GM23338 (cell line): Measurements from ENCODE around the gene RFX3. TPM values are rescaled to one million over a fixed set of nuclear protein-coding genes. Genes with fewer than 3 reads are reported as not detected.

ENCODE experiments used
- ATAC-seq: fragments of 200-7000 bp; cut with Tn5 transposase; 3 replicates; pipeline ENCODE4 v1.9.1; 2020
- DNase-seq: peaks from one replicate; pipeline ENCODE4 v3.0.0-alpha.2; 2015; ENCODE audit warnings: low spot score
- H2AFZ ChIP-seq: fragments of 200-600 bp; sonication (generic); 2 replicates; pipeline ENCODE4 v1.8.0; 2016; ENCODE audit warnings: antibody characterized with exemption, mild to moderate bottlenecking, moderate library complexity
- H3F3A ChIP-seq: fragments of 200-600 bp; sonication (generic); replicated peaks from 2 replicates; pipeline ENCODE4 v1.8.0; 2017; ENCODE audit warnings: antibody characterized with exemption, mixed run types, low read depth
- H3K27ac ChIP-seq: fragments of 200-600 bp; sonication (generic); 2 replicates; pipeline ENCODE4 v1.6.1; 2016; ENCODE audit warnings: low read depth
- H3K27me3 ChIP-seq: fragments of 200-600 bp; sonication (generic); 2 replicates; pipeline ENCODE4 v1.8.0; 2016; ENCODE audit warnings: mild to moderate bottlenecking, mixed run types, moderate library complexity; ENCODE audit not compliant: insufficient read depth
- H3K36me3 ChIP-seq: fragments of 200-600 bp; sonication (generic); 2 replicates; pipeline ENCODE4 v1.8.0; 2016; ENCODE audit warnings: mild to moderate bottlenecking; ENCODE audit not compliant: insufficient read depth
- H3K4me1 ChIP-seq: fragments of 200-600 bp; sonication (generic); 2 replicates; pipeline ENCODE4 v1.8.0; 2016; ENCODE audit warnings: mild to moderate bottlenecking, moderate library complexity; ENCODE audit not compliant: insufficient read depth
- H3K4me2 ChIP-seq: fragments of 200-600 bp; sonication (generic); 2 replicates; pipeline ENCODE4 v1.7.1; 2017; ENCODE audit warnings: mixed run types
- H3K4me3 ChIP-seq: fragments of 200-600 bp; sonication (generic); 2 replicates; pipeline ENCODE4 v1.6.1; 2016; ENCODE audit warnings: mixed run types
- H3K79me2 ChIP-seq: fragments of 200-600 bp; sonication (generic); replicated peaks from 2 replicates; pipeline ENCODE4 v1.8.0; 2017; ENCODE audit warnings: mild to moderate bottlenecking; ENCODE audit not compliant: insufficient read depth
- H3K9me2 ChIP-seq: fragments of 200-600 bp; sonication (generic); 2 replicates; pipeline ENCODE4 v1.8.0; 2017; ENCODE audit not compliant: insufficient read depth
- H4K20me1 ChIP-seq: fragments of 200-600 bp; sonication (generic); replicated peaks from 2 replicates; pipeline ENCODE4 v1.8.0; 2017; ENCODE audit warnings: mild to moderate bottlenecking; ENCODE audit not compliant: insufficient read depth
- H3K27ac Mint-ChIP-seq: 2 replicates; pipeline ENCODE4 v1.8.0; 2020; ENCODE audit warnings: inconsistent platforms, mild to moderate bottlenecking, moderate library complexity, mixed read lengths
- H3K27me3 Mint-ChIP-seq: 3 replicates; pipeline ENCODE4 v1.8.0; 2022; ENCODE audit warnings: low read depth, mild to moderate bottlenecking, moderate library complexity, mixed read lengths, inconsistent platforms; ENCODE audit not compliant: insufficient read depth, poor library complexity
- H3K36me3 Mint-ChIP-seq: 3 replicates; pipeline ENCODE4 v1.8.0; 2021; ENCODE audit warnings: low read depth, mild to moderate bottlenecking, inconsistent platforms, moderate library complexity, mixed read lengths
- H3K4me1 Mint-ChIP-seq: 3 replicates; pipeline ENCODE4 v1.8.0; 2020; ENCODE audit warnings: mild to moderate bottlenecking, inconsistent platforms, mixed read lengths
- H3K4me3 Mint-ChIP-seq: 3 replicates; pipeline ENCODE4 v1.8.0; 2021; ENCODE audit warnings: moderate library complexity, mild to moderate bottlenecking, inconsistent platforms, mixed read lengths
- H3K9me3 Mint-ChIP-seq: 3 replicates; pipeline ENCODE4 v1.8.0; 2020; ENCODE audit warnings: moderate library complexity, mild to moderate bottlenecking, inconsistent platforms, mixed read lengths
- CREB1 ChIP-seq: fragments of 250-450 bp; sonication (Bioruptor Pico); IDR thresholded peaks from 2 replicates; pipeline ENCODE4 v1.5.0; 2020; ENCODE audit warnings: low read depth, mild to moderate bottlenecking, moderate library complexity
- CTCF ChIP-seq, 2 experiments: fragments of 200-600 bp in 1 of 2; sonication (generic) in 1 of 2; conservative IDR thresholded peaks; 2 replicates each; pipeline versions ENCODE4 v1.5.1 to v1.6.1; 2016 to 2017; ENCODE audit warnings: antibody characterized with exemption in 2 of 2, low read depth in 2 of 2, mild to moderate bottlenecking in 2 of 2, moderate library complexity in 1 of 2
- EZH2 ChIP-seq: fragments of 200-600 bp; sonication (generic); IDR thresholded peaks from one replicate; pipeline ENCODE4 v1.8.0; 2017; ENCODE audit warnings: antibody characterized with exemption, mild to moderate bottlenecking, low read depth; ENCODE audit not compliant: unreplicated experiment
- EZH2phosphoT487 ChIP-seq: fragments of 200-600 bp; sonication (generic); IDR thresholded peaks from one replicate; pipeline ENCODE4 v1.8.1; 2018; ENCODE audit warnings: antibody characterized with exemption; ENCODE audit not compliant: unreplicated experiment
- JUNB ChIP-seq: IDR thresholded peaks from one replicate; pipeline ENCODE4 v1.6.1; 2016; ENCODE audit warnings: antibody characterized with exemption; ENCODE audit not compliant: unreplicated experiment
- NANOG ChIP-seq: IDR thresholded peaks from 2 replicates; pipeline ENCODE4 v1.6.1; 2016; ENCODE audit warnings: antibody characterized with exemption, borderline replicate concordance
- POLR2AphosphoS5 ChIP-seq: IDR thresholded peaks from 2 replicates; pipeline ENCODE4 v1.6.1; 2016; ENCODE audit warnings: antibody characterized with exemption, low read depth
- REST ChIP-seq: IDR thresholded peaks from one replicate; pipeline ENCODE4 v1.6.1; 2018; ENCODE audit warnings: antibody characterized with exemption; ENCODE audit not compliant: unreplicated experiment
- STAT1 ChIP-seq: IDR thresholded peaks from one replicate; pipeline ENCODE4 v1.6.1; 2016; ENCODE audit warnings: antibody characterized with exemption; ENCODE audit not compliant: unreplicated experiment
- ZNF114 ChIP-seq: fragments of 250-450 bp; sonication (Bioruptor Pico); IDR thresholded peaks from 2 replicates; pipeline ENCODE4 v1.5.0; 2020; ENCODE audit warnings: mild to moderate bottlenecking, moderate library complexity
- ZNF331 ChIP-seq: fragments of 250-450 bp; sonication (Bioruptor Pico); IDR thresholded peaks from 2 replicates; pipeline ENCODE4 v1.5.0; 2020; ENCODE audit warnings: low read depth, mild to moderate bottlenecking, moderate library complexity
- polyA plus RNA-seq: library from polyadenylated mRNA; unstranded; fragments of >200 nt; fragmentation: Nextera tagmentation; extraction: Ambion mirVana; gene quantifications from 2 replicates; pipeline ENCODE4 v1.2.1, GENCODE V29; 2016
- total RNA-seq: library from RNA; depleted of rRNA; stranded (reverse); fragments of >200 nt; shearing (Covaris generic); gene quantifications from 2 replicates; pipeline ENCODE4 v1.2.3, GENCODE V29; 2014
- TF ChIP-seq, protein P1 (sequence below): IDR thresholded peaks from 2 replicates; pipeline ENCODE4 v1.6.1; 2016; ENCODE audit warnings: antibody characterized with exemption

RFX3 gene
- total and polyA plus RNA-seq, 2 experiments from 2014 or later, result 9.8 to 22.1 TPM

DNA sequence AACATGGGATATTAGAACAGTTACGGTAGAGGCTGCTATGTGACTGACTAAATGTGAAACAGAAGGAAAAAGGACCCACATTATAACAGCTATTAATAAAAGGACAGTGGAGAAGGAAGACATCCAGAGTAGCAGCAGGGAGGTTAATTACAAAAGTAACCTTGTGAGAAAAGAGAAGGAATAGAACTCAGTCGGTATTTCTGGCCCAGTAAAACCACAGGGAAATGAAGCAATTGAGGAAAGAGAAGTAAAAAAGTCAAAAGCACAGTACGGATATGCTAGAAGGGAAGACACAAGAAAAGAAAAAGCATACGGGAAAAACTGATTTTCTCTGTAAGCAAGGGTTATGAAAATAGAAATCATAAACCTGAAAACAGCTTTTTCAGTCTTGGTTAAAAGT is 164.7 kb downstream of the RFX3 start (continued):
- TF ChIP-seq STAT1, result no peak
- TF ChIP-seq ZNF331 (CRISPR knock-in tag), result no peak
- no peak for TF ChIP-seq ZNF114 (CRISPR knock-in tag)
- no peak for TF ChIP-seq REST
- TF ChIP-seq EZH2phosphoT487, result no peak
- TF ChIP-seq CREB1 (CRISPR knock-in tag), result no peak
- no peak for TF ChIP-seq CTCF (conservative IDR thresholded peaks at IDR 0.05; ENCODE audit: low read depth in 2 of 2)

- ATAC-seq (no peak), DNase-seq (no peak)
- H3K27ac Mint-ChIP-seq, result no peak overlapping the region
- Histone ChIP-seq H3K4me2 (no peak overlapping the region), H3K4me3 (no peak overlapping the region), H3K36me3 (no peaks in the 10 kb centered on the region), H3K4me1 (peaks cover 40% of the 10 kb centered on the region), H2AFZ (no peak overlapping the region), H3K27me3 (no peaks in the 10 kb centered on the region), H3F3A (0 out of 2 replicates have a peak, but pooled peaks cover 4% of the 10 kb centered on the region), H3K9me2 (no peaks in the 10 kb centered on the region), H3K27ac (0 out of 2 replicates have a peak overlapping the region, but pooled peaks have one; percentile 68), H4K20me1 (no peaks in the 10 kb centered on the region), H3K79me2 (no peaks in the 10 kb centered on the region)
- no peaks in the 10 kb centered on the region for H3K9me3 Mint-ChIP-seq
- peaks cover 12% of the 10 kb centered on the region; the same call in 2 of the 3 replicates for H3K36me3 Mint-ChIP-seq
- H3K4me3 Mint-ChIP-seq, result no peak overlapping the region
- peaks cover 1% of the 10 kb centered on the region for H3K27me3 Mint-ChIP-seq
- H3K4me1 Mint-ChIP-seq, result peaks cover 28% of the 10 kb centered on the region
- TF ChIP-seq POLR2AphosphoS5 (no peak), EZH2 (no peak), ZNF331 (CRISPR knock-in tag) (no peak), EZH2phosphoT487 (no peak), CREB1 (CRISPR knock-in tag) (no peak), STAT1 (no peak), CTCF (conservative IDR thresholded peaks at IDR 0.05; ENCODE audit: low read depth in 2 of 2) (no peak), JUNB (no peak), ZNF114 (CRISPR knock-in tag) (no peak), NANOG (no peak), REST (no peak)
- TF ChIP-seq, protein P1, sequence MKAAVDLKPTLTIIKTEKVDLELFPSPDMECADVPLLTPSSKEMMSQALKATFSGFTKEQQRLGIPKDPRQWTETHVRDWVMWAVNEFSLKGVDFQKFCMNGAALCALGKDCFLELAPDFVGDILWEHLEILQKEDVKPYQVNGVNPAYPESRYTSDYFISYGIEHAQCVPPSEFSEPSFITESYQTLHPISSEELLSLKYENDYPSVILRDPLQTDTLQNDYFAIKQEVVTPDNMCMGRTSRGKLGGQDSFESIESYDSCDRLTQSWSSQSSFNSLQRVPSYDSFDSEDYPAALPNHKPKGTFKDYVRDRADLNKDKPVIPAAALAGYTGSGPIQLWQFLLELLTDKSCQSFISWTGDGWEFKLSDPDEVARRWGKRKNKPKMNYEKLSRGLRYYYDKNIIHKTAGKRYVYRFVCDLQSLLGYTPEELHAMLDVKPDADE, result no peak
Measured at GRCh38 chr9:3360245-3360644, 165.6 kb downstream of the RFX3 start.
